Activated CD8-positive, alpha-beta memory T cell treated with anti-CD3 and anti-CD28 coated beads, Interleukin-2, amount 50 U/mL, for 1 hour (primary cell): Measurements from ENCODE around the gene FARP1.
"Not testable (repeated sequence)": the region's sequence is repeated elsewhere in the genome, so short reads cannot be mapped to it uniquely, and the experiment has no call there.

Source experiments
- DNase-seq: peaks from one replicate; pipeline ENCODE4 v3.0.0-alpha.2; 2020; ENCODE audit errors: extremely low read depth

Gene FARP1

GRCh38 chr13:98260357-98261164 lies 117.7 kb downstream of the FARP1 start:
- no peak for DNase-seq

- DNase-seq, result no peak
Observed at GRCh38 chr13:98261165-98261702, 118.3 kb downstream of the FARP1 start.

- DNase-seq, result no peak
Observed at GRCh38 chr13:98262292-98262691, 119.4 kb downstream of the FARP1 start.

GRCh38 chr13:98263841-98264240 lies 120.9 kb downstream of the FARP1 start:
- no peak for DNase-seq

- DNase-seq, result no peak
Observed at GRCh38 chr13:98264877-98265276, 122.0 kb downstream of the FARP1 start.

GRCh38 chr13:98265692-98266551 lies 123.0 kb downstream of the FARP1 start:
- DNase-seq, result no peak

- DNase-seq, result no peak
Observed at GRCh38 chr13:98267080-98267912, 124.4 kb downstream of the FARP1 start.

- DNase-seq, result no peak
Observed at GRCh38 chr13:98269386-98269785, 126.5 kb downstream of the FARP1 start.

- DNase-seq, result no peak
Observed at GRCh38 chr13:98270819-98271218, 127.9 kb downstream of the FARP1 start.

- not testable (repeated sequence) for DNase-seq
Observed at GRCh38 chr13:98271646-98272045, 128.8 kb downstream of the FARP1 start.

GRCh38 chr13:98272549-98272948 lies 129.7 kb downstream of the FARP1 start:
- no peak for DNase-seq

- no peak for DNase-seq
Observed at GRCh38 chr13:98273067-98273823, 130.4 kb downstream of the FARP1 start.

- DNase-seq, result no peak
Observed at GRCh38 chr13:98273824-98274742, 131.2 kb downstream of the FARP1 start.

GRCh38 chr13:98274921-98275487 lies 132.1 kb downstream of the FARP1 start:
- DNase-seq, result no peak

- DNase-seq, result no peak
Observed at GRCh38 chr13:98275681-98276171, 132.8 kb downstream of the FARP1 start.

- DNase-seq, result no peak
Observed at GRCh38 chr13:98276486-98276885, 133.6 kb downstream of the FARP1 start.

GRCh38 chr13:98278068-98278724 lies 135.3 kb downstream of the FARP1 start:
- no peak for DNase-seq

GRCh38 chr13:98279473-98280175 lies 136.7 kb downstream of the FARP1 start:
- no peak for DNase-seq
